ENCODE results near the gene CNN2. TPM values are rescaled to one million over a fixed set of nuclear protein-coding genes. Genes with fewer than 3 reads are reported as not detected.
A peak's percentile ranks its signal among the peaks of the same experiment; 100 is the strongest.

The CNN2 gene
- total RNA-seq, 4 donors from 2014 or later: 79.0 to 125 (median 105) TPM

DNA sequence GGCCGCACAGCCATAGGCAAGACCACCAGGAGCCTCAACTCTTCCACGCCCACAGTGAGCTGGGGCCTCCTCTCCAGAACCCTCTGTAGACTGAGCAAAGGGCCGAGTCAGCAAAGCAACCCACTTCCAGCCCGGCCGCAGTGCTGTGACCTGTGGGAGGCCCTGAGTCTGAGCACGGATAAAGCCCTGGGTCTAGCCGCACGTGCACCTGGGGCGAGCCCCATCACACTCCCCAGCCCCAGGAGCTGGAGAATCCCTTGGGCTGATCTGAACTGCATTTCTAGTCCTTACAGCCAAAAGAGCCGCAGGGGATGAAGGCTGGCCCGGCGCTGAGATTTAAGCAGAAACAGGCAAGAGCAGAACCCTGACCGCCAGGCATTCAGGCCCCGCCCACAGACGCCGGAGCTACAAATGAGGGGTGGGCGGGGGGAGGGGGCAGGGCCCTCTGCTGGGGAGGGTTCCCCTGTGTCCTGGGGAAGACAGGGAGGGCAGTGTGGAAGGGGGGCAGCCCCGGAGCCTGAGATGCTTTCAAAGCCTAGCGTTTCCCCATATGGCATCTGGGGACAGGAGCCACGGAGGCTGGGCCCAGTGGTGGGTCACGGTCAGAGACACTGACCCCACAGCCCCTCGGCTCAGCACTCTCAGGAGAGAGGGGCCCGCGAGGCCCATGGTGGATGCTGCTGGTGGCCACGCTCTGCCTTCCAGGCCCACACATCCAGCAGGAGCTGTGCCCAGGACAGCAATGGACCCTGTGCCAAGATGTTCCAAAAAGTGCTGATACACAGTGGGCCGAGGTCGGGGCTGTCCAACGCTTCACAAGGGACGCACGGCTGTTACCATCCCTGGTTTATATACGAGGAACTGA lies 10.4 kb upstream of the CNN2 start:
- intact Hi-C loops (cut with DNase I): no loop called here
- peaks cover 55 to 69% (median 56%) of the 10 kb centered on the region in 3 donors for H3K4me1 ChIP-seq

DNA sequence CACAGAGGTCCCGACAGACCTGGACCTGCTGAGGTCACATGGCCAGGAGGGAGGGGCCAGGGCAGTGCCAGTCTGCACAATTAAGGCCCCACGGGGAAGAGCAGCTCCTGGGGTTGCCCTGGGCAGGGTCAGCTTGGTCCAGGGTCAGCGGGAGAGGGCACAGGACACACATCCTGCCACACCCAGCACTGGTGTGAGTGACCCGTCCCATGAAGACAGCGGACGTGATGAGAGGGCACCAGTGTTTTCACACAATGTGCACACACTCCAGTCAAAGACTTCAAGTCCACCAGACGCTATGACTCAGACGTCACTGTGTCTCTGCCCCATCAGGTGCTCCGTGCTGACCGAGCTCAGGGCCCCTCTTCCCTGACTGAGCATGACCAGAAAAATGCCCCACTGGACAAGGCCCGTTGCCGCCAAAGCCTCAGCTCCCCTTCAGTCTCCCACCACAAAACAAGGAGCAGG lies 9.7 kb upstream of the CNN2 start:
- no peak for TF ChIP-seq POLR2A (IDR thresholded peaks at IDR 0.05)
- TF ChIP-seq, protein P1, sequence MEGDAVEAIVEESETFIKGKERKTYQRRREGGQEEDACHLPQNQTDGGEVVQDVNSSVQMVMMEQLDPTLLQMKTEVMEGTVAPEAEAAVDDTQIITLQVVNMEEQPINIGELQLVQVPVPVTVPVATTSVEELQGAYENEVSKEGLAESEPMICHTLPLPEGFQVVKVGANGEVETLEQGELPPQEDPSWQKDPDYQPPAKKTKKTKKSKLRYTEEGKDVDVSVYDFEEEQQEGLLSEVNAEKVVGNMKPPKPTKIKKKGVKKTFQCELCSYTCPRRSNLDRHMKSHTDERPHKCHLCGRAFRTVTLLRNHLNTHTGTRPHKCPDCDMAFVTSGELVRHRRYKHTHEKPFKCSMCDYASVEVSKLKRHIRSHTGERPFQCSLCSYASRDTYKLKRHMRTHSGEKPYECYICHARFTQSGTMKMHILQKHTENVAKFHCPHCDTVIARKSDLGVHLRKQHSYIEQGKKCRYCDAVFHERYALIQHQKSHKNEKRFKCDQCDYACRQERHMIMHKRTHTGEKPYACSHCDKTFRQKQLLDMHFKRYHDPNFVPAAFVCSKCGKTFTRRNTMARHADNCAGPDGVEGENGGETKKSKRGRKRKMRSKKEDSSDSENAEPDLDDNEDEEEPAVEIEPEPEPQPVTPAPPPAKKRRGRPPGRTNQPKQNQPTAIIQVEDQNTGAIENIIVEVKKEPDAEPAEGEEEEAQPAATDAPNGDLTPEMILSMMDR (IDR thresholded peaks at IDR 0.05): no peak
- H3K27me3 ChIP-seq: no peaks in the 10 kb centered on the region
- intact Hi-C loops (cut with DNase I): no loop called here
- peaks cover 18 to 37% (median 26%) of the 10 kb centered on the region in 3 donors for H3K36me3 ChIP-seq
- no peak for DNase-seq
- peak overlapping the region; percentile 89 to 97 (median 94) for H3K27ac ChIP-seq
- WGBS, 2 donors: 24 to 35% methylated on average over 5 to 8 of the region's 12 CpGs
- H3K9me3 ChIP-seq: no peaks in the 10 kb centered on the region
- H3K4me1 ChIP-seq: peaks cover 55 to 71% (median 56%) of the 10 kb centered on the region in 3 donors
- H3K4me3 ChIP-seq: peak overlapping the region in 3 of 4 donors; percentile 12 to 51 (median 16)

More for the DNA sequence above, 10.4 kb upstream of the CNN2 start:
- H3K36me3 ChIP-seq: peaks cover 24 to 44% (median 32%) of the 10 kb centered on the region in 3 donors
- no peaks in the 10 kb centered on the region for H3K9me3 ChIP-seq
- TF ChIP-seq, protein P1 (IDR thresholded peaks at IDR 0.05): no peak
- TF ChIP-seq POLR2A (IDR thresholded peaks at IDR 0.05): no peak
- H3K27me3 ChIP-seq: no peaks in the 10 kb centered on the region
- 10 to 58% methylated on average over 2 to 4 of the region's 31 CpGs for WGBS, 2 donors
- H3K27ac ChIP-seq: peak overlapping the region; percentile 89 to 97 (median 94)
- DNase-seq: no peak
- H3K4me3 ChIP-seq: peak overlapping the region in 2 of 4 donors; percentile 2 to 51

DNA sequence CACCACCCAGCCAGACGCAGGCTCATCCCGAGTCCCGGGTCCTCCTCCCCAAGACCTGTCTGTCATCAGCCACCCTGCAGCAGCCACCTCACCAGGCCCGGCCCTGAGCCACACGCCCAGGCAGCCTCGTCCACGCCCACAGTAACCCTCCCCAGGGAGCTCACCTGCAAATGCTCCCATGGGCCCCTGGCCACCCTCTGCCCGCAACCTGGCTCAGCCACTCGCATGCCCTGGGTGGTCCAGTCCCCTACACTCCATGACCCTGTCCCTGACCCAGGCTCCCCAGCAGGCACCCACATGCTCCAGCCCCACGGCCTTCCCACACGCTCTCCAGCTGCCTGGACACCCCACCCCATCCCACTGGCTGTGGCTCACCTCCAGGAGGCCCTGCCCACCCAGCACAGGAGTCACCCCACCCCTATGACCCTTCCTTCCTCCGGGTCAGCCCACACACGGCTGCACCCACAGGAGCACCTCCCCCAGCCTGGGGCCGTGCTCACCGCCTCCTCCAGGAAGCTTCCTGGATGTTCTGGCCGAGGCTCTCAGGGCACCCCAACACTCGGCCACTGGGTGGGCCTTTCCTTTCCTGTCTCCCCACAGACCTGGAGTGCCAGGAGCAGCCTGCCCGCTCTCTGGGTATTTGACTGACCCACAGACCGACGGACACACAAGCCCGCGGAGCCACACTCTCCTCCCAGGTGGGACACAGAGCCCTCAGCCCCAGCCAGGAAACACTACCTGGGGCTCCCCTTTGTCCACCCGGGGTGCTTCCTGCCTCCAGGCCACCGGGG lies 9.1 kb upstream of the CNN2 start:
- 24 to 49% methylated on average over 5 to 10 of the region's 24 CpGs for WGBS, 2 donors
- Histone ChIP-seq H3K27ac (peak overlapping the region; percentile 89 to 97 (median 94)), H3K9me3 (no peaks in the 10 kb centered on the region), H3K4me1 (peaks cover 56 to 77% (median 61%) of the 10 kb centered on the region in 3 donors), H3K27me3 (no peaks in the 10 kb centered on the region), H3K4me3 (peak overlapping the region in 3 of 4 donors; percentile 12 to 51 (median 16)), H3K36me3 (peaks cover 11 to 31% (median 20%) of the 10 kb centered on the region in 3 donors)
- TF ChIP-seq, protein P1 (IDR thresholded peaks at IDR 0.05): no peak
- TF ChIP-seq POLR2A (IDR thresholded peaks at IDR 0.05): no peak
- no peak for DNase-seq
- intact Hi-C loops (cut with DNase I): no loop called here

DNA sequence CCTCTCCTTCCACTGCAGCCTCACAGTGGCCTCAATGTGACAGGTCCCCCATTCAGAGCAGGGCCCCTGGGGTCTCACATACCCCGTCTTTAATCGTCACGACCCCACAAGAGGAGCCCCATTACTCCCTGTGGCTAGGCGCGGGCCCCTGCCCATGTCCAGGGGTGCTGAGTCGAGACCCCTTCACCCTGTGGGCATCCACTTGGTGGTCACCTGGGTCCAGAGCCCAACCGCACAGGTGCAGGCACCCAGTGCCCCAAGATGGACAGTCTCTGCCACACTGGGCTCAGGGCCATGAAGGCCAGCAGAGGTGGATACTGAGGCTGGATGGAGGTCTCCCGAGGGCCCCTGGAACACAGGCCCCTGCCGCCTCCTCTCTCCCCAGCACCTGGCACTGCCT lies 8.5 kb upstream of the CNN2 start:
- H3K27ac ChIP-seq: peak overlapping the region; percentile 89 to 97 (median 94)
- H3K4me3 ChIP-seq: peak overlapping the region in 3 of 4 donors; percentile 12 to 51 (median 16)
- no peaks in the 10 kb centered on the region for H3K9me3 ChIP-seq
- 86 to 100% methylated on average over 1 to 6 of the region's 9 CpGs for WGBS, 2 donors
- intact Hi-C loops (cut with DNase I): no loop called here
- H3K4me1 ChIP-seq: peaks cover 56 to 82% (median 63%) of the 10 kb centered on the region in 3 donors
- TF ChIP-seq, protein P1 (IDR thresholded peaks at IDR 0.05): no peak
- no peak for TF ChIP-seq POLR2A (IDR thresholded peaks at IDR 0.05)
- no peaks in the 10 kb centered on the region for H3K27me3 ChIP-seq
- H3K36me3 ChIP-seq: peaks cover 7 to 25% (median 14%) of the 10 kb centered on the region in 3 donors
- DNase-seq: no peak

Measured in esophagus squamous epithelium (tissue), 5 donors.